BE2C (cell line): ENCODE data around the gene RAB8B.

ENCODE experiments used
- DNase-seq: peaks from one replicate; pipeline ENCODE4 v3.0.0-alpha.2; 2020
- H3K27me3 ChIP-seq: fragments of 250-450 bp; sonication (Bioruptor Pico); 2 replicates; pipeline ENCODE4 v1.5.1; 2020; ENCODE audit warnings: mild to moderate bottlenecking
- H3K36me3 ChIP-seq: fragments of 250-450 bp; sonication (Bioruptor Pico); 2 replicates; pipeline ENCODE4 v1.5.1; 2020; ENCODE audit warnings: mild to moderate bottlenecking
- H3K4me1 ChIP-seq: fragments of 250-450 bp; sonication (Bioruptor Pico); 2 replicates; pipeline ENCODE4 v1.5.1; 2020
- H3K4me3 ChIP-seq: 2 replicates; pipeline ENCODE4 v1.5.1; 2011; ENCODE audit warnings: low read depth, low read length
- H3K9me3 ChIP-seq: fragments of 250-450 bp; sonication (Bioruptor Pico); 2 replicates; pipeline ENCODE4 v1.5.1; 2020
- CTCF ChIP-seq: IDR thresholded peaks from 2 replicates; pipeline ENCODE4 v1.5.1; 2012; ENCODE audit warnings: mild to moderate bottlenecking, low read depth, low read length

The RAB8B gene

DNA sequence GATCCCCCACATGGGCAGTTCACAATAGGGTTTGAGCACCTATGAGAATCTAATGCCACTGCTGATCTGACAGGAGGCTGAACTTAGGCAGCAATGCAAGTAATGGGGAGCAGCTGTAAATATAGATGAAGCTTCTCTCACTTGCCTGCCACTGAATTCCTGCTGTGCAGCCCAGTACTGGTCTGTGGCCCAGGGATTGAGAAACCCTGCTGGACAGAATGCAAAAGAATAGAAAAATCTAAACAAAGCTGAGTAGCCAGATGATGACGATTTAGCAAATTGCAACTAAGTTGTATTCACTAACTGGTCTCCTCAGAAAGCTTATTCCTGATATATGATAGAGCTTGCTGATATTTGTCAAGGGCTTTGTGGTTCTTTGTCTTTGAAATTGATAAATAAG lies 53.7 kb downstream of the RAB8B start:
- no peak for DNase-seq
- H3K4me1 ChIP-seq: no peaks in the 10 kb centered on the region; the same call in 1 of the 2 replicates
- no peak overlapping the region for H3K4me3 ChIP-seq
- no peaks in the 10 kb centered on the region for H3K9me3 ChIP-seq
- no peaks in the 10 kb centered on the region for H3K36me3 ChIP-seq
- no peak for TF ChIP-seq CTCF
- no peaks in the 10 kb centered on the region for H3K27me3 ChIP-seq

DNA sequence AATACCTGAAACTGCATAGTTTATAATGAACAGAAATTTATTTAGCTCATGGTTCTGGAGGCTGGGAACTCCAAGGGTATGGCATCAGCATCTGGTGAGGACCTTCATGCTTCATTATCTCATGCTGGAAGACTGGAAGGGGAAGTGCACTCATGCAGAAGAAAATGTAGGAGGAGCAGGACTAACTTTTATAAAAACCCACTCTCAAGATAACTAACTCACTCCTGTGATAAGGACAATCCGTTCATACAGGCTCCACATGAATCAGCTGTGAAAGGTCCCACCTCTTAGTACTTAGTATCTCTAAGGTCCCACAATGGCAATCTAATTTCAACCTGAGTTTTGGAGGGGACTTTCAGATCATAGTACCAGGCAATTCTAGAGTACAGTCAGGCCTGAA lies 54.4 kb downstream of the RAB8B start:
- no peak overlapping the region for H3K4me3 ChIP-seq
- no peak for TF ChIP-seq CTCF
- no peak for DNase-seq

GRCh38 chr15:63244399-63244798 lies 55.0 kb downstream of the RAB8B start:
- no peak for TF ChIP-seq CTCF
- H3K4me1 ChIP-seq: no peaks in the 10 kb centered on the region
- DNase-seq: no peak
- H3K27me3 ChIP-seq: no peaks in the 10 kb centered on the region
- H3K4me3 ChIP-seq: no peak overlapping the region
- no peaks in the 10 kb centered on the region for H3K36me3 ChIP-seq
- H3K9me3 ChIP-seq: no peaks in the 10 kb centered on the region

More for the DNA sequence above, 54.4 kb downstream of the RAB8B start:
- no peaks in the 10 kb centered on the region for H3K36me3 ChIP-seq
- H3K9me3 ChIP-seq: no peaks in the 10 kb centered on the region
- no peaks in the 10 kb centered on the region for H3K27me3 ChIP-seq
- no peaks in the 10 kb centered on the region; the same call in 1 of the 2 replicates for H3K4me1 ChIP-seq

GRCh38 chr15:63244976-63245645 lies 55.7 kb downstream of the RAB8B start:
- no peak for DNase-seq
- no peaks in the 10 kb centered on the region for H3K4me1 ChIP-seq
- TF ChIP-seq CTCF: no peak
- no peaks in the 10 kb centered on the region for H3K36me3 ChIP-seq
- H3K27me3 ChIP-seq: no peaks in the 10 kb centered on the region
- no peak overlapping the region for H3K4me3 ChIP-seq
- H3K9me3 ChIP-seq: no peaks in the 10 kb centered on the region

GRCh38 chr15:63246691-63247469 lies 57.5 kb downstream of the RAB8B start:
- DNase-seq: no peak
- no peak for TF ChIP-seq CTCF

DNA sequence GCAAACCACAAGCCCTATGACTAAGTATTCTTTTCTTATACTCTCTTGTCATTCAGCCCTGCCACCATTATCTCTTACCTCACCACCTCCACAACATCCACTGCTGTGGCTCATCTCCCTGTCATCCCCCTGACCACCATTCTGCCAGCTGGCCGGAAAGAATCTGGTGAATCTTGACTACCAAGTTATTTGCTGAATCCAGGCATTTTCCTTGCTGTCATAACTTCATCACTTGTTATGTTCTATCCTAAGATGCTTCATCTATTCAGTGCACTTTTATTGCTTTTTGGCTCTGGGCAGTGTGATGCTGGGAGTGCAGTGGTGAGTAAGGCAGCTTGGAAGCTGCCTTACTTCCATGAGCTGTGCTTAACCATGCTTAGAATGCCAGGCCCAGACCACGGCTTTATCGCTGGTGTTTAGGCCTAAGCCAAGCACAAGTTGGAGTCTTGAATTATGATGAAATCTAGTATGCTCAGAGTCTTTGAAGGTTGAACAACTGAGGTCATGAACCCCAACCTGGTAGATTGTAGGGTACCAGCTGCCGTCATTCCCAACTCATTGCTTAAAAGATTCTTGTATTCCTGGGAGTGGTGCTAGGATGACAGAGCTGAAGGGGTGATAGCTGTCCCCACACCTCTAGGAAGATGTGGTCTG lies 61.0 kb downstream of the RAB8B start:
- no peaks in the 10 kb centered on the region for H3K9me3 ChIP-seq
- TF ChIP-seq CTCF: no peak
- H3K36me3 ChIP-seq: no peaks in the 10 kb centered on the region
- no peaks in the 10 kb centered on the region; the same call in 1 of the 2 replicates for H3K4me1 ChIP-seq
- no peak for DNase-seq
- no peaks in the 10 kb centered on the region for H3K27me3 ChIP-seq
- no peak overlapping the region for H3K4me3 ChIP-seq

More at GRCh38 chr15:63246691-63247469, 57.5 kb downstream of the RAB8B start:
- Histone ChIP-seq H3K27me3 (no peaks in the 10 kb centered on the region), H3K4me3 (no peak overlapping the region), H3K36me3 (no peaks in the 10 kb centered on the region), H3K9me3 (no peaks in the 10 kb centered on the region), H3K4me1 (no peaks in the 10 kb centered on the region)
